Large intestine (tissue), 3 donors: ENCODE results near the gene HERC2. TPM values are rescaled to one million over a fixed set of nuclear protein-coding genes. Genes with fewer than 3 reads are reported as not detected.
"Not testable (repeated sequence)": the region's sequence is repeated elsewhere in the genome, so short reads cannot be mapped to it uniquely, and the experiment has no call there.

Source experiments
- DNase-seq, 2 donors: peaks; one replicate each; pipeline versions ENCODE4 v3.0.0 to v3.0.0-alpha.2; 2013
- H3K27ac ChIP-seq: one replicate; pipeline ENCODE4 v1.5.1; 2013; ENCODE audit warnings: low read length
- H3K27me3 ChIP-seq: 2 replicates; pipeline ENCODE4 v1.6.1; 2013; ENCODE audit warnings: low read length; ENCODE audit not compliant: control insufficient read depth, insufficient read depth
- H3K36me3 ChIP-seq: 2 replicates; pipeline ENCODE4 v1.6.1; 2013; ENCODE audit warnings: low read length; ENCODE audit not compliant: control insufficient read depth, insufficient read depth
- H3K4me1 ChIP-seq: one replicate; pipeline ENCODE4 v1.6.1; 2013; ENCODE audit warnings: low read length; ENCODE audit not compliant: control insufficient read depth, insufficient read depth
- H3K4me3 ChIP-seq: one replicate; pipeline ENCODE4 v1.5.1; 2013; ENCODE audit warnings: low read length
- H3K9me3 ChIP-seq: one replicate; pipeline ENCODE4 v1.6.1; 2013; ENCODE audit warnings: mild to moderate bottlenecking, low read depth, low read length, moderate library complexity; ENCODE audit not compliant: control insufficient read depth
- WGBS: methylation state at CpG from one replicate; pipeline ENCODE4 v1.1.5; 2013; ENCODE audit warnings: low lambda C conversion rate; ENCODE audit not compliant: insufficient coverage; 5-methylcytosine and 5-hydroxymethylcytosine counted together
- polyA plus RNA-seq: library from polyadenylated mRNA; unstranded; fragments of 120-200 nt; gene quantifications from one replicate; pipeline ENCODE4 v1.2.1, GENCODE V29; 2013

HERC2 gene
- polyA plus RNA-seq, 1 donor: 42.7 TPM

DNA sequence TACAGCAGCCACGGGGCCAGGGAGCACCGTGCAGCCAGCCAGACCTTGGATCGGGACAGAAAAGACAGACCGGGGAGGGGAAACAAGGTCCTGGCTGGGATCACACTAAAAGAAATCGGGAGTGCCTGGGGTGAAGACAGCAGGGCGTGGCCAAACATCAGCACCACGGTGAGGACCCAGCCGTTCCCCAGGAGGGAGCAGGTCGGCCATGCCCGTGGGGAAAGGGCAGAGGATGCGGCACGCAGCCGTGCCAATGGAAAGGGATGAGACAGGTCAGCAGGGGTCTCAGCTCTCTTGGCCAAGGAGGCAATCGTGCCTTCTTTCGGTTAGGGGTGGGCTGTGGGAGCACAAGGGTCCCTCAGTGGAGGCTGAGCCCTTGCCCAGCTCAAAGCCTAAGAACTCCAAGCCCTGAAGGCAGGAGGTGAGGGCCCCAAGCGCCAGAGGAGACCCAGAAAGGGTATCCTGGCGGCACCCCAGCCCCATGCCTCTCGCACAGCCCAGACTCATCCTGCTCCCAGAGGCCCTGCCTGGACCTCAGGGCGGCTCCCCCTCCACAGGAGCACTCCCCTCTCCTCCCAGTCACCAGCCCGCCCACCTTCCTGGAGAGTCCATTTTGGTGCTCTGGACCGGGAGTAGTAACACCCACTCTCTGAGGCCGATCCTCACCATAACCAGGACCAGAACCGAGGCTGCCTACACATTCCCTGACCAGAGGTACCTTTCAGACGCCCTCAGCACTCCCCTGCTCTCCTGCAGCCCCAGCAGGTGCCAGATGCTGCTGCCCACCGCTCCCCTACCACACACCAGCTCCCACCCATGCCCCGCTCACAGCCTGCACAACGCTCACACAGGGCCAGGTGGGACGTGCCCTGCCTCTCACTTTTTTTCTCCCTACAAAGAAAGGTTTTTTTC lies 199.7 kb downstream of the HERC2 start:
- DNase-seq: no peak
- Histone ChIP-seq H3K27me3 (no peaks in the 10 kb centered on the region), H3K9me3 (no peaks in the 10 kb centered on the region), H3K4me1 (no peaks in the 10 kb centered on the region), H3K27ac (no peak overlapping the region), H3K4me3 (no peak overlapping the region), H3K36me3 (peaks cover 68% of the 10 kb centered on the region)
- WGBS: 100% methylated on average over 1 of the region's 28 CpGs

DNA sequence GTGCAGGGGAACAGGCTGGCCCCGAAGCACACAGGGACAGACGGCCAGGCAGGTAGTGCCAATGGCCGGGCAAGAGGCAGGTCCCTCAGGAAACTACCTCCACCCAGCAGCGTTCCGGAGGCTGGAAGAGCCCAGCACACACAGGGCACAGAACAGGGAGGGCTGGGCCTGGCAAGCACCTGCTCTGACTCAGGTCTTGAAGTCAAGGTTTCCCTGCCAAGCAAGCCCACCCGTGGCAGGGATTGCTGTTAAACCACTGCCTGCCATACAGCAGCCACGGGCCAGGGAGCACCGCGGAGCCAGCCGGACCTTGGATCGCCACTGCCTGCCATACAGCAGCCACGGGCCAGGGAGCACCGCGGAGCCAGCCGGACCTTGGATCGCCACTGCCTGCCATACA lies 200.4 kb downstream of the HERC2 start:
- H3K4me1 ChIP-seq, H3K27ac ChIP-seq, DNase-seq, H3K27me3 ChIP-seq, H3K4me3 ChIP-seq, H3K9me3 ChIP-seq: not testable (repeated sequence)
- H3K36me3 ChIP-seq: peaks cover 71% of the 10 kb centered on the region
- no CpG with 5 or more reads among the region's 16 CpGs for WGBS

DNA sequence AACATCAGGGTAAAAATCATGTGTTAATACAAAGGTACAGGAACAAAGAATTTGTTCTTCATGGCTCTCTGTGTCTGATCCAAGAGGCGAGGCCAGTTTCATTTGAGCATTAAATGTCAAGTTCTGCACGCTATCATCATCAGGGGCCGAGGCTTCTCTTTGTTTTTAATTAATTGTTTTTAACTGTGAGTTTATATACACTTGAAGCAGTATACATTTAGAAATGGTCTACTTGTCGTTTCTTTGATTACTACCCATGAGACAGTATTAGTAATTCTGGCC lies 201.7 kb downstream of the HERC2 start:
- H3K27ac ChIP-seq: no peak overlapping the region
- H3K27me3 ChIP-seq: no peaks in the 10 kb centered on the region
- H3K9me3 ChIP-seq: no peaks in the 10 kb centered on the region
- no peak overlapping the region for H3K4me3 ChIP-seq
- DNase-seq: no peak
- H3K4me1 ChIP-seq: no peaks in the 10 kb centered on the region
- WGBS: 80% methylated on average over 1 of the region's 4 CpGs
- H3K36me3 ChIP-seq: peaks cover 80% of the 10 kb centered on the region

DNA sequence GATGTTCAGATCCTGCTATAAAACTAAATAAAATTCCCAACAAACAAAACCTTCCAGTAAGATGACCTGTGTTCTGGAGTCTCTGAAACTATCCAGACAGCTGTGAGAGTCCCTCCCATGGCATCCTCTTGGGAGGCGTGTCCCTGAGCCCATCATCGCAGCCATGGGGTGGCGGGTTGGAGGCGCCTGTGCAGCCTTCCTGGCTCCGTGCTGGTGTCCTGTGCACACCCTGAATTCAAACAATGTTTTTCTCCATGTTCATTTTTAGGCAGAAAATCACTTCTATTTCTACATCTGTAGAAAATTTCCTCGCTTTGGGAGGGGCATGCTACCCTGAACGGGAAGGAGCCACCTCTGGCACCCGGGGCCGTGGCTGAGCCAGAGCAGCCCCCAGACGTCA lies 203.4 kb downstream of the HERC2 start:
- H3K36me3 ChIP-seq: peaks cover 80% of the 10 kb centered on the region
- no CpG with 5 or more reads among the region's 10 CpGs for WGBS

DNA sequence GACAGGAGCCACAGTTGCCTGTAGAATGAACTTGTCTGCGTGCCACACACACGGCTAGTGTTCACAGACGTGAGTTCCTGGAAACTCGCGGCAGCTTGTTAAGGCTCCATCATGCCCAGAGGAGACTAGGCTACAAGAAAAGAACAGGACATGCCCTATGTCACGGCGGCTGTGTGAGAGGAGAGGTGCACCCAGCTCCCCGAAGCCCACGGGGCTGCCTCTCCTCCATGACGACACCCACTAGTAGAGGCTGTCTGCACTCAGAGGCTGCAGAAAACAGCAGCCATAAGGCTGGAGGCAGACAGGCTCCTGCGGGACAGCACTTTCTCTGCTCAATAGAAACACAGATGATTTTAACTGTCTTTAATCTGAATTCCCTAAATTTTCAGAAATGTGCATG lies 203.9 kb downstream of the HERC2 start:
- WGBS: 90% methylated on average over 2 of the region's 11 CpGs
- peaks cover 84% of the 10 kb centered on the region for H3K36me3 ChIP-seq
- DNase-seq: no peak

More for the DNA sequence above, 203.4 kb downstream of the HERC2 start:
- H3K27me3 ChIP-seq: no peaks in the 10 kb centered on the region
- H3K27ac ChIP-seq: no peak overlapping the region
- no peaks in the 10 kb centered on the region for H3K4me1 ChIP-seq
- no peak overlapping the region for H3K4me3 ChIP-seq
- H3K9me3 ChIP-seq: no peaks in the 10 kb centered on the region
- no peak for DNase-seq

DNA sequence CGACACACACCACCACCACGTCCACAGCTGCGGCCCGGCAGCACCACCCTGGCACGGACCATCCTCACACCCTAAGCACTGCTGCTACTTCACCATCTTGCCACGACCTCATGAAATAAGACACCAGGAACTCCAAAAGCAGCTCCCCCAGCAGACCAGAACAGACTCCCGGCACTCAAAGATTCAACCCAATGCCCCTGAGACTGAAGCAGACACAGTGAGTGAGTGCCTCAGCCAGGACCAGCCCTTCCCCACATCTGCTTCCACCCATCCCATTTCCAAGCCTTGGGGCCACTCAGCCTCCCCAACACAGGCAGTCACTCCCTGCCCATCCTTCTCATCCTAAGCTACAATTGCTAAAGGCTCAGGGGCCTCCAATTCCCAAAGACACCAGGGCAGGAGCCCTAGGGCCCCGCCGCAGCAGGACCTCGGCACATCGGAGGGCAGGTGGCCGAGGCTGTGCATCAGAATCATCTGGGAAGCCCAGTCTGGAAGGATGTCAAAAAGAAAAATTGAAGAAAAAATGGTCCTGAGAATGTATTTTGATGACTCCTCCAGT lies 204.5 kb downstream of the HERC2 start:
- WGBS: no CpG with 5 or more reads among the region's 12 CpGs
- Histone ChIP-seq H3K4me3 (no peak overlapping the region), H3K27me3 (no peaks in the 10 kb centered on the region), H3K27ac (no peak overlapping the region), H3K9me3 (no peaks in the 10 kb centered on the region), H3K4me1 (no peaks in the 10 kb centered on the region), H3K36me3 (peaks cover 84% of the 10 kb centered on the region)
- no peak for DNase-seq

More for the DNA sequence above, 203.9 kb downstream of the HERC2 start:
- Histone ChIP-seq H3K27me3 (no peaks in the 10 kb centered on the region), H3K9me3 (no peaks in the 10 kb centered on the region), H3K4me3 (no peak overlapping the region), H3K27ac (no peak overlapping the region), H3K4me1 (no peaks in the 10 kb centered on the region)

DNA sequence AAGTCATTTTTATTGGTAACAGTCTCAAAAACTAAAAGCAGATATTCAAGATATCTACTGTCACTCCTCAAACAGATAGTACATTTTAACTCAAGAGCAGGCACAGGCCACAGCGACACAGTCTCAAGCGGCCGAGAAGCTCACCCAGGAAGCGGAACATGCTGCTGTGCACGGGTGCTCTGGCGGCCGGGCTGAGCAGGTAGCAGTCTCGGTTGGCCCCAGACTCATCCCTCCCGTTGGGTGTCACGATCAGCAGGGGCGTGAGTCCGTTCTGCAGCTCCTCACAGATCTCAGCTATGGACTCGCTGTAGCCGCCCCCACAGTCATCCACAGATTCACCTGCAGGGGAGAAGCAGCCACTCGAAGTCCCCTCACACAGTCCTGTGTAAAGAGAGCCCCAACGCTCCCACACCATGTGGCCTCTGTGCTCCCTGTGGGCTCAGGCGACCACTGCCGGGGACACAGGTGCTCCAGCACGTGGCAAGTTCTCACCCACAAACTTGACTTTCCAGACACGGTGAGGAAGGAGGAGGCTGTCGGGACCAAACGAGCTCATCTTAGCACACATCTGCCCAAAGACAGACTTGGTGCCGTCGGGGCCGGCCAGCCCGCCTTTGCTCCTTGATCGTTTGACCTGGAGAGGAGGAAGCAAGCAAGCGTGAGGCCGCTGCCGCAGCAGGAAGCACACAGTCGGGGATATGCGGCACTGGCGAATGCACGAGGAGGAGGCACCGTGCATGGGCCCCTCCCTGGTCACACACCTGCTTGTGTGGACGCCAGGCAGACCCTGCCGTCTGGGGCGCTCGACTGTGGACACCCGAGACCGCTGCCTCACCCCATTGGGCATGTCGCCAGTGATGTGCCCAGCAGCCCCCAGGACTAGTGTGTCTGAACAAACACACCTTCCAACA lies 205.2 kb downstream of the HERC2 start:
- no peak overlapping the region for H3K27ac ChIP-seq
- no CpG with 5 or more reads among the region's 42 CpGs for WGBS
- no peak overlapping the region for H3K4me3 ChIP-seq
- H3K36me3 ChIP-seq: peaks cover 86% of the 10 kb centered on the region
- no peaks in the 10 kb centered on the region for H3K4me1 ChIP-seq
- DNase-seq: no peak
- H3K9me3 ChIP-seq: no peaks in the 10 kb centered on the region
- H3K27me3 ChIP-seq: no peaks in the 10 kb centered on the region

DNA sequence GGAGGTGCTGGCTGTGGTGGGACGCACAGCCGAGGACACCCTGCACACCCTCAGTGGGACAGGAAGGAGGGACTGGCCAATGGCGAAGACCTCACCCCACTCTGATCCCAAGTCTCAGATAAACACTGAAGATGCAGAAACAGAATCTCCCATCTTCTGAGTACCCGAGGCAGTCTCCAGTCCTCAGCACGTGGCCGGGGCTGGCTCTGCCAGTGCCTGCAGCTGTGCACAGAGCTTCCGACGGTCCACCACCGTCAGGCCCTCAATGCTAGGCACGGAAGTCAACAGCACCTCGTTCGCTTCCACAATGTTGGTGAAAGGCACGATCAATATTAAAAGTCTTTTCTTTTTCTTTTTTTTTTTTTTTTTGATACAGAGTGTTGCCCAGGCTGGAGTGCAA lies 206.1 kb downstream of the HERC2 start:
- Histone ChIP-seq H3K4me1 (no peaks in the 10 kb centered on the region), H3K27me3 (no peaks in the 10 kb centered on the region), H3K27ac (no peak overlapping the region), H3K4me3 (no peak overlapping the region), H3K36me3 (peaks cover 84% of the 10 kb centered on the region), H3K9me3 (no peaks in the 10 kb centered on the region)
- 100% methylated on average over 3 of the region's 13 CpGs for WGBS
- DNase-seq: no peak

DNA sequence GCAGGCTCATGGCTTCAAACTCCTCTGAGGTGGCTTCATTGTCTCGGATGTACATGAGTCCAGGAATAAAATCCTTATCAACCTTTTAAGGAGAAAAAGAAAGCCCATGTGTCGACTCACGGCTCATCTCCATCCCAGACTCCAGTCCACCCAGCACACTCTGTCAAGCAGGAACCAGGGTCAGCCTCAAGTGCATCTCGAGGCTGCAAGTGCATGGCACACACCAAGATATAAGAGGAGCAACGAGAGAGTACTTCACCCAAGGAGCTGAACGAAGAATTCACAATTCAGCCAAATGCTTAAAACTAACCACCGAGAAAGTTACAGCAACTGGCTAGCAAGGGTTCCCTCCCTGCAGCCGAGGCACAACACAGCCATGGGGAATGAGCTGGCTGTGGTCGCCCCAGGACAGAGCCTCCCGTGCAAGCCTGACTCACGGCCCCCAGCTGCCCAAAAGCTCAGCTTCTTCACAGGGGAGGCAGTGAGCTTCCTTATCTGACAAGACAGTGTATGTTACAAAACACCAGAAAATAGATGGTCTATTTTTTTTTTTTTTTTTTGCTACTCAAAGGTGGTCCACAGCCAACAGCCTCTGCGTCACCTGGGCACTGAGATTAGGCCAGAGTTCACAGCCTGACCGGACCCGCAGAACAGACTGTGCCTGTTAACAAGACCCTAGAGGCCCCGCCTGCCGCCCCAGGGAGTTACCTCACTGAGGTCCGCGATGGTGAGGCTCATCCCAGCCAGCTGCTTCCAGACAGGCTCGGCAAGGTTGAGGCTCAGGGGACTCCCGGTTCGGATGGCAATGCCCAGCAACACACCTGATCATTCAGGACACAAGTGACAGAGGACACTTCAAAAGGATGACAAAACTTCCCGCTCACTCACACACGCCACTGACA lies 207.0 kb downstream of the HERC2 start:
- no CpG with 5 or more reads among the region's 23 CpGs for WGBS

DNA sequence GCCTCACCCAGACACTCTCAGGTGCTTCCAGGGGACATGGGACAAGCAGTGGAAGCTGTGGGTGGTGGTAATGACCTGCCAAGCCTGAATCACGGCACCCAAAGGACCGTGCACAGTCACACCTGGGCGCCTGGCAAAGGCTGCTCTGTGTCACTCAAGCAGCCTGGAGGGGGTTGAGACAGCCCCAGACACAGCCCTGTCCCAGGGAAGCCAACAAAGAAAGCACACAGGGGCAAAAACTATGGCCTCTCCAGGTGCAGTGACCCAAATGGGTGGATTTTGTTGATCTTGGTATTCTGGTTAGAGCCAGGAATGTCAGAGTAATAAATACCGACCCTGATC lies 207.9 kb downstream of the HERC2 start:
- no peaks in the 10 kb centered on the region for H3K27me3 ChIP-seq
- no peaks in the 10 kb centered on the region for H3K4me1 ChIP-seq
- H3K27ac ChIP-seq: no peak overlapping the region
- H3K4me3 ChIP-seq: no peak overlapping the region
- WGBS: no CpG with 5 or more reads among the region's 4 CpGs
- peaks cover 74% of the 10 kb centered on the region for H3K36me3 ChIP-seq
- DNase-seq: no peak
- H3K9me3 ChIP-seq: no peaks in the 10 kb centered on the region

More for the DNA sequence above, 207.0 kb downstream of the HERC2 start:
- H3K36me3 ChIP-seq: peaks cover 78% of the 10 kb centered on the region
- no peaks in the 10 kb centered on the region for H3K9me3 ChIP-seq
- H3K27ac ChIP-seq: no peak overlapping the region
- no peaks in the 10 kb centered on the region for H3K4me1 ChIP-seq
- H3K4me3 ChIP-seq: no peak overlapping the region
- no peaks in the 10 kb centered on the region for H3K27me3 ChIP-seq
- DNase-seq: no peak
